AG04450 (cell line): ENCODE data around the gene FAM184B. TPM values are rescaled to one million over a fixed set of nuclear protein-coding genes. Genes with fewer than 3 reads are reported as not detected.

ENCODE experiments used
- CTCF ChIA-PET: fragments of 300-600, 350-600 bp; formaldehyde crosslinking; extraction: SDS; loops from one replicate; lab custom pipeline; 2022; ENCODE audit warnings: antibody characterized with exemption, inconsistent platforms; lab: Charles Lee
- POLR2A ChIA-PET: fragments of 350-600 bp; formaldehyde crosslinking; extraction: SDS; loops from one replicate; lab custom pipeline; 2021; ENCODE audit warnings: antibody characterized with exemption, inconsistent platforms; lab: Yijun Ruan, JAX
- DNase-seq: peaks from one replicate; pipeline ENCODE4 v3.0.0-alpha.2; 2011; ENCODE audit warnings: low read depth, low spot score
- H3K27ac ChIP-seq: one replicate; pipeline ENCODE4 v1.5.1; 2012; ENCODE audit warnings: low read depth, low read length, control low read depth
- H3K27me3 ChIP-seq: one replicate; pipeline ENCODE4 v1.6.0; 2012; ENCODE audit warnings: low read length; ENCODE audit not compliant: control insufficient read depth, insufficient read depth
- H3K4me3 ChIP-seq: 2 replicates; pipeline ENCODE4 v1.5.1; 2011; ENCODE audit warnings: mild to moderate bottlenecking, low read depth, low read length, control low read depth
- H3K9me3 ChIP-seq: 2 replicates; pipeline ENCODE4 v1.5.1; 2012; ENCODE audit warnings: low read length; ENCODE audit not compliant: control insufficient read depth, insufficient read depth
- polyA plus RNA-seq: library from polyadenylated mRNA; depleted of rRNA; stranded (reverse); fragments of >200 nt; gene quantifications from 2 replicates; pipeline ENCODE4 v1.2.3, GENCODE V29; 2011
- TF ChIP-seq, protein P1 (sequence below): IDR thresholded peaks from 2 replicates; pipeline ENCODE4 v1.5.1; 2011; ENCODE audit warnings: low read depth, low read length, control low read depth, inconsistent platforms

The FAM184B gene
- polyA plus RNA-seq, 1 experiment = 0.09 TPM

DNA sequence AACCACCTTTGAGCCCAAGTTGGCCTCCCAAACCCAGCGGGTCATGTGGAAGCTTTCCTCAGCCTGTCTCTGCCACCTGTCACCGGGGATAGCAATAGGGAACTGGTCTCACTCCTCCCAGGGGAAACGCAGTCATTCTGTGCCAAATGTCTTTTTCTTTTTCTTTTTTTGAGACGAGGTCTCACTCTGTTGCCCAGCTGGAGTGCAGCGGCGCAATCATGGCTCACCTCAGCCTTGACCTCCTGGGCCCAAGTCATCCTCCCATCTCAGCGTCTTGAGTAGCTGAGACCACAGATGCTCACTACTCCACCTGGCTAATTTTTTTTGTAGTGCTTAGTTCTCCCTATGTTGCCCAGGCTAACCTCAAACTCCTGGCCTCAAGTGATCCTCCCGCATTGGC lies 126.7 kb downstream of the FAM184B start:
- Histone ChIP-seq H3K27me3 (peaks cover 4% of the 10 kb centered on the region), H3K27ac (no peak overlapping the region), H3K9me3 (no peaks in the 10 kb centered on the region), H3K4me3 (no peak overlapping the region)
- DNase-seq = no peak
- CTCF ChIA-PET = no interaction called here
- POLR2A ChIA-PET = no interaction called here
- TF ChIP-seq, protein P1, sequence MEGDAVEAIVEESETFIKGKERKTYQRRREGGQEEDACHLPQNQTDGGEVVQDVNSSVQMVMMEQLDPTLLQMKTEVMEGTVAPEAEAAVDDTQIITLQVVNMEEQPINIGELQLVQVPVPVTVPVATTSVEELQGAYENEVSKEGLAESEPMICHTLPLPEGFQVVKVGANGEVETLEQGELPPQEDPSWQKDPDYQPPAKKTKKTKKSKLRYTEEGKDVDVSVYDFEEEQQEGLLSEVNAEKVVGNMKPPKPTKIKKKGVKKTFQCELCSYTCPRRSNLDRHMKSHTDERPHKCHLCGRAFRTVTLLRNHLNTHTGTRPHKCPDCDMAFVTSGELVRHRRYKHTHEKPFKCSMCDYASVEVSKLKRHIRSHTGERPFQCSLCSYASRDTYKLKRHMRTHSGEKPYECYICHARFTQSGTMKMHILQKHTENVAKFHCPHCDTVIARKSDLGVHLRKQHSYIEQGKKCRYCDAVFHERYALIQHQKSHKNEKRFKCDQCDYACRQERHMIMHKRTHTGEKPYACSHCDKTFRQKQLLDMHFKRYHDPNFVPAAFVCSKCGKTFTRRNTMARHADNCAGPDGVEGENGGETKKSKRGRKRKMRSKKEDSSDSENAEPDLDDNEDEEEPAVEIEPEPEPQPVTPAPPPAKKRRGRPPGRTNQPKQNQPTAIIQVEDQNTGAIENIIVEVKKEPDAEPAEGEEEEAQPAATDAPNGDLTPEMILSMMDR = no peak

DNA sequence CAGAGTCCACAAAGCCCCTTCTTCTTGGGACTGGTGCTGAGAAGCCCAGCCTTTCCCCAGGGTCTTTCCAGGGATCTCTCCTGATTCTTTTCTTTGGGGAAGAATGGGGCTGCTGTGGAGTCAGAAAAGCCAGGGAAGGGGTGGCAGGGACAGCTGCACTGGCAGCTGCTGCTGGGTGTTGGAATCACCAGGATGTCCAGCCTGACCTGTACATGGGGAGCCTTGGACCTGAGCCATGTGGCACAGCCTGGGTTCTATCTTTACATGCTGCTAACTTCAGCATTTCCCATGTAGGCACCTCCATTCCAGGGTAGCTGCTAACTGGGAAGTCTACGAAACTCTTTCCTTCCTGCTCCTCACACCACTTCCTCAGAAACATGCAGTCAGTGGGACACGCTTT lies 131.0 kb downstream of the FAM184B start:
- no peak for DNase-seq
- ChIA-PET CTCF (no interaction called here), POLR2A (no interaction called here)
- H3K27me3 ChIP-seq = no peaks in the 10 kb centered on the region
- no peak overlapping the region for H3K27ac ChIP-seq
- TF ChIP-seq, protein P1 = no peak
- no peaks in the 10 kb centered on the region for H3K9me3 ChIP-seq
- no peak overlapping the region for H3K4me3 ChIP-seq

DNA sequence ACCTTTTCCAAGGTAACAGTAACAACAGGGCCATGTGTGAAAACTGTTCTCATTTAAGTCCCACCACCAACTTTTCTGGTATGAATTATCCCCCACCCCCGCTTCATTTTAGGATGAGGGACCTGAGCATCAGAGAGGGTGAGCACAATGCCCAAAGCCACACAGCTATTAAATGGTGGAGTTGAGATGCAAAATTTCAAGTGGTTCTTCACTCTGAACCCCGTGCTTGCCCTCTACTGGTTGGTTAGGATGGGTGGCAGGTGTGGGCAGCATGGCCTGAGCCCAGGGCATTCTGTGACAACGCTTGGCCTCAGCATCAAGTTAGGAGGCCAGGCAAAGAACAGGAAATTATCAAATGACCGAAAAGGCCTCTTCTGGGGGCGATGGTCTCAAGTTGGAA lies 133.5 kb downstream of the FAM184B start:
- no peaks in the 10 kb centered on the region for H3K27me3 ChIP-seq
- no peak overlapping the region for H3K4me3 ChIP-seq
- TF ChIP-seq, protein P1 = peak; percentile 19; the same call in 1 of the 2 replicates
- ChIA-PET POLR2A (no interaction called here), CTCF (no interaction called here)
- no peak for DNase-seq
- peaks cover 9% of the 10 kb centered on the region for H3K9me3 ChIP-seq
- no peak overlapping the region for H3K27ac ChIP-seq

DNA sequence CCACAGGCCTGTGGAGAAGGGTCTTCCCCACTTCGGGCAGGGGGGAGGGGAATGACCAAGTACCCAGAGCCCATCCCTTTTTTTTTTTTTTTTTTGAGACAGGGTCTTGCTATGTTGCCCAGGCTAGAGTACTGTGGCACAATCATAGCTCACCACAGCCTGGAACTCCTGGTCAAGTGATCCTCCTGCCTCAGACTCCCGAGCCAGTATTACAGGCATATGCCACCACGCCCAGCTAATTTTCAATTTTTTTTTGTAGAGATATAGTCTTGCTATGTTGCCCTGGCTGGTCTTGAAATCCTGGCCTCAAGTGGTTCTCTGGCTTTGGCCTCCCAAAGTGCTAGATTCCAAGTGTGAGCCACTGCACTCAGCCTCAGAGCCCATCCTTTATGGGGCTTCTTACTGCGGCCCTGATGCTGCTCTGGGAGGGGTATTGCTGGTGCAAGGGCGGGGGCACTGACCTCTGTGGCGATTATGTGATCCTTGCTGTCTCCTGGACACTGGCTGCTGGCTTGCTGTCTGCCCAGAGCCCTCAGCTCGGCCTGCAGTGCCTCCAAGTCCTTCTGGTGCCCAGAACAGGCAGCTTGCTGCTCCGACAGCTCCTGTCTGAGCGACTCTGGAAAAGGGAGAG lies 134.1 kb downstream of the FAM184B start:
- H3K27me3 ChIP-seq = no peaks in the 10 kb centered on the region
- CTCF ChIA-PET = interaction anchor here (0.6 kb wide), 1 partner anchor 45 kb away, joined by 11 read pairs; no protein-coding TSS in a partner anchor
- no peak overlapping the region for H3K4me3 ChIP-seq
- TF ChIP-seq, protein P1 = no peak
- POLR2A ChIA-PET = no interaction called here
- DNase-seq = no peak
- H3K27ac ChIP-seq = no peak overlapping the region
- peaks cover 13% of the 10 kb centered on the region for H3K9me3 ChIP-seq

DNA sequence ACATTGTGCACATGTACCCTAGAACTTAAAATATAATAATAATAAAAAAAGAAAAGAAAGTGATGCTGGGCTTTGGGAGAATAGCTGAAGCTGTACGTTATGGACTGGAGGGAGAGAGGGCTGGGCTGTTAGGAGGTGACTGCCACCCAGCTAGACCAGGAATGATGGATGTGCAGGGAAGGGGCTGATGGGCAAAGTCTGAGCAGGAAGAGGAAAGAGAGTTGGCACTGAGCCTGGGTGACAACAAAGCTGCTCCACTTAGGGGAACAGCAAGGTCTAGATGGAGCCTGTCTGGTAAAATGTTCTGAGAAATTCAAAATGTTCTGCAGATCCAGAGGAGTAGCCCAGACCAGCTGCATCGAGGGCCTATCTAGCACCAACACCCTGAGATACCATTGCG lies 134.7 kb downstream of the FAM184B start:
- Histone ChIP-seq H3K27me3 (no peaks in the 10 kb centered on the region), H3K4me3 (no peak overlapping the region), H3K27ac (no peak overlapping the region), H3K9me3 (peaks cover 17% of the 10 kb centered on the region)
- ChIA-PET POLR2A (no interaction called here), CTCF (no interaction called here)
- no peak for DNase-seq
- TF ChIP-seq, protein P1 = no peak
